SK-N-MC (cell line): ENCODE data around the gene BMP4.

Experiments used
- DNase-seq: peaks from one replicate; pipeline ENCODE4 v3.0.0-alpha.2; 2011; ENCODE audit warnings: low read depth, low spot score
- H3K27ac ChIP-seq: fragments of 200-600 bp; sonication (generic); 2 replicates; pipeline ENCODE4 v1.5.1; 2016; ENCODE audit warnings: mixed run types
- H3K36me3 ChIP-seq: fragments of 200-600 bp; sonication (generic); 2 replicates; pipeline ENCODE4 v1.6.1; 2017; ENCODE audit warnings: antibody characterized with exemption, low read length, mixed read lengths; ENCODE audit not compliant: insufficient read depth
- H3K4me3 ChIP-seq: fragments of 200-600 bp; sonication (generic); 2 replicates; pipeline ENCODE4 v1.5.1; 2016
- H3K9ac ChIP-seq: fragments of 200-600 bp; sonication (generic); 2 replicates; pipeline ENCODE4 v1.8.0; 2017; ENCODE audit warnings: mixed run types, mixed read lengths; ENCODE audit not compliant: insufficient read length
- H3K9me3 ChIP-seq: fragments of 200-600 bp; sonication (generic); 2 replicates; pipeline ENCODE4 v1.6.1; 2017; ENCODE audit warnings: low read depth, mild to moderate bottlenecking, antibody characterized with exemption, low read length, moderate library complexity, mixed read lengths
- EZH2 ChIP-seq: fragments of 200-600 bp; sonication (generic); IDR thresholded peaks from one replicate; pipeline ENCODE4 v1.6.1; 2017; ENCODE audit warnings: antibody characterized with exemption
- FOXP2 ChIP-seq: optimal IDR thresholded peaks from 2 replicates; pipeline ENCODE3; 2011; ENCODE audit warnings: mild to moderate bottlenecking, moderate library complexity; ENCODE audit not compliant: insufficient read depth; ENCODE audit errors: extremely low read length, control extremely low read depth
- POLR2AphosphoS5 ChIP-seq: IDR thresholded peaks from 2 replicates; pipeline ENCODE4 v1.6.1; 2012; ENCODE audit warnings: mild to moderate bottlenecking, low read depth, low read length, borderline replicate concordance

The BMP4 gene

DNA sequence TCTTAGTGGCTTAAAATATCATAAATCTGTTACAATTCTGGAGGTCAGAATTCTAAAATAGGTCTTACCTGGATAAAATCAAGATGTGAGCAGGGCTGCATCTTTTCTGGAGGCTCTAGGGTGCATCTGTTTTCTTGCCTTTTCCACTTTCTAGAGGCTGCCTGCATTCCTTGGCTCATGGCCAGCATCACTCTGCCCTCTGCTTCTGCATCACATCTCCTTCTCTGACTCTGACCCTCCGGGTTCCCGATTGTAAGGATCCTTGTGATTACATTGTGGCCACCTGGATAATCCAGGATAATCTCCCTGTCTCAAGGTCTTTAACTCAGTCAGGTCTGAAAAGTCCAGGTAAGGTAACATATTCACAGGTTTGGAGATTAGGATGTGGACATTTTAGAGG lies 11.0 kb upstream of the BMP4 start:
- Histone ChIP-seq H3K27ac (no peak overlapping the region), H3K4me3 (no peak overlapping the region), H3K36me3 (no peaks in the 10 kb centered on the region), H3K9me3 (no peaks in the 10 kb centered on the region), H3K9ac (no peak overlapping the region)
- TF ChIP-seq POLR2AphosphoS5 (no peak), EZH2 (no peak), FOXP2 (no peak)
- DNase-seq, result no peak

DNA sequence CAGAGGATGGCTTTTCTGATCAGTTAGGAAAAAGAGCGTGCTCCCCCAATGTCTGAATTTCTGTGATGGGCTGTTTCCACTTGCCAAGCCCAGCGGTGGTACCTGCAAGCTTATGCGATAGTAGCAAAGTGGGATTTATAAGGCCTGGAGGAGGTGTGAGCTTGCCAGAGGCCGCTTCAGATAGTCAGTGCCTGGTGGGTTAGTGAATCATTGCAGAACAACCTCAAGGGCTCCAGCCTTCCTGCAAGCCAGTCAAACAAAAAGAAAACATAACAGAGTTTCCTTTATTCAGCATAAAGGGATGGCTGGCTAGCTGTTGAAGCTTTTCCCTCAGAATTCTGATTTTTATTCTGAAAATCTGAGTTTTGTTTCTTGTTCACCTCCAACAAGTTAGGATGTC lies 7.6 kb upstream of the BMP4 start:
- no peaks in the 10 kb centered on the region for H3K9me3 ChIP-seq
- no peak overlapping the region for H3K4me3 ChIP-seq
- H3K9ac ChIP-seq, result no peak overlapping the region
- H3K27ac ChIP-seq, result no peak overlapping the region
- TF ChIP-seq POLR2AphosphoS5 (no peak), FOXP2 (no peak), EZH2 (no peak)
- no peaks in the 10 kb centered on the region for H3K36me3 ChIP-seq
- DNase-seq, result no peak

DNA sequence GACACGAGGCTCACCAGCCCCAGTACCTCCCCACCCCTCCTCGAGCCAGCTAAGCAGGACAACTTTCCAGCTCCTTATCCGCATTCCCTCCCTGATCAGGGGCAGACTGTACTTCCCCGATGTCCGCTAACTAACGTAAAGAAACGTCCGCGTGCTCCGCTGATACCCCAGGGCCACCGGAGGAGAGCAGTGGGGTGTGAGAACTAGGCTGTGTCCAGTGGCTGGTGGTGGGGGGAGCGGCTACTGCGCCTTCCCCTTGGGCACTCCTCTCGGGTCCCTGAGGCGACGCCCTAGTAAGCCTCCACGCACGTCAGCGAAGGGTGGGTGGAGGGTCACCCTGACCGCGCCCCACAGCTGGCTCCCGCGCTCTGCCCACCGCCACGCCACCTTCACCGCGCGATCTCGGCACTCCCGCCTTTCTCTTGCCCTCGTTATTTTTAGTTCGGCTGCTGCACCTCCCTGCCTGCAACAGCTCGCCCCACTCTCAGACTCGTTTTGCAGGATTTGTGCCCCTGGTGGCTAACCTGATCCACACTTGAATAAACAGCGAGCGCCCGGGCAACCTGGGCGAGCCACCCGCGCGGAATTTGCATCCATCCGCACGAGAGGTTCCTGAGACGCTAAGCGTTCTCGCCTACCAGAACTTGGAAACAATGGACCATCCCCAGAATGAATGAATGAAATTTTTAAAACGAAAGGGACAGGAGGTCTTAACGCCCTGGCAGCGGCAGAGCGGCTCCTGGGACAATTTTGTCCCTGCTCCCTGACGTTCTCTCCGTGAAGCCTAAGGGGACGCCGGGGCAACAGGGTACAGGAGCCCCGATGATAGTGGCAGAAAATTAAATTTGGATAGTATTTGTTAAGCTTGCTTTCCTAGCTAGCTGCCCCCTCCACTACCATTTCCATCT lies 6.9 kb upstream of the BMP4 start:
- no peaks in the 10 kb centered on the region for H3K36me3 ChIP-seq
- no peak for DNase-seq
- H3K27ac ChIP-seq, result no peak overlapping the region
- no peak for TF ChIP-seq POLR2AphosphoS5
- TF ChIP-seq EZH2, result peak; percentile 70
- no peaks in the 10 kb centered on the region for H3K9me3 ChIP-seq
- H3K4me3 ChIP-seq, result no peak overlapping the region
- no peak overlapping the region for H3K9ac ChIP-seq

DNA sequence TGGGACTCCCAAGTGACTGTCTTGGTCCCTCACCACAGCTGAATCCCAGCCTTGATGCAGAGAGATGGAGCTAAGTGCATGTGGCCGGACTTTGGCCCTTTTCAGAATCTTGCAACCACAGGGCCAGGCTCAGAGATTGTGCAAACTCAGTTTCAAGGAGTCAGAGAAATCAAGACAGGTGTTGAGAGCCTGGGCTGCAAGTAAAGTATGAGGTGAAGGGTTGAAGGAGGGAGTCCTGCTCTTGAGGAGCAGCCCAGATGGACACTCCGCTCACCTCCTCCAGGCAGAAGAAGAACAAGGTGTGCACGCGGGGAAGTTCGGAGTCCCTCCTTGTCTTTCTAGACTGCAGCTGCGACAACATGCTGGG lies 6.3 kb upstream of the BMP4 start:
- no peak for TF ChIP-seq EZH2
- TF ChIP-seq FOXP2, result no peak
- no peak for TF ChIP-seq POLR2AphosphoS5
- H3K27ac ChIP-seq, result no peak overlapping the region
- DNase-seq, result no peak
- H3K9ac ChIP-seq, result no peak overlapping the region
- H3K9me3 ChIP-seq, result no peaks in the 10 kb centered on the region
- no peak overlapping the region for H3K4me3 ChIP-seq
- H3K36me3 ChIP-seq, result no peaks in the 10 kb centered on the region

DNA sequence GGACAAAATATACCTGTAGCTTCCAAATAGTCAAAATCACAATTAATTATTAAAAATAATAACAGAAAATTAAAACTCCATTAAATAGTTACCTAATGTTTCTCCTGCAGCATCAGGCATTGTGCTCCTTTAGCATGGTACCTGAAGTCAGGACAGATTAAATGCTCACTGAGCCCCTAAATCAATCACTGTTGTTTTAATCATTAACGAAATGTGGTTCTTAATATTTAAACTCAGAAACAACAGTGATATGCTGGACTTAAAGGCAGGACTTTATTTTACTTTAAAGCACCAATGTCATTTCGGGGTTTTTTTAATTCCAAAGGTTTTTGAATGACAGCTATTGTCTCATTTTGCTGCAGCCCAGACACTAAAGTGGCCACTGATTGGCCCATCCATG lies 2.0 kb upstream of the BMP4 start:
- Histone ChIP-seq H3K9me3 (no peaks in the 10 kb centered on the region), H3K27ac (no peak overlapping the region), H3K36me3 (no peaks in the 10 kb centered on the region), H3K9ac (no peak overlapping the region), H3K4me3 (no peak overlapping the region)
- no peak for DNase-seq
- TF ChIP-seq FOXP2, result no peak
- TF ChIP-seq POLR2AphosphoS5, result no peak
- no peak for TF ChIP-seq EZH2

DNA sequence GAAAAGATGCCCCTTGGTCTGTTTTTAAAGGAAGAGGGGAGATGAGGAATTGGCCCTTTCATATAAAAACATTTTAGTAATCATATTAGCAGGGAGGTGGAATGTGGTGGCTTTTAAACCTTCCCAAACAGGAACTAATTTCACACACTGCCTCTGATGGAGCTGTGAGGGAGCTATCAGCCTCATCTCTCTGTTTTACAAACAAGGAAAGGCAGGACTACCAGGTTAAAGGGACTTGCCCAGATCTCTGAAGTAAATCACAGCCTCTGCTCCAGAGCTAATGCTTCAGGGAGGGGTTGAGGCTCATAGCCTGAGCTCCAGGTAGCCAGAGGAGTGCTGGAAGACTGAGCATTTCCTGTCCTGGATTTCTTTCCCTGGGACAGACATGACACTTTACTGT lies 1.1 kb upstream of the BMP4 start:
- no peaks in the 10 kb centered on the region for H3K36me3 ChIP-seq

DNA sequence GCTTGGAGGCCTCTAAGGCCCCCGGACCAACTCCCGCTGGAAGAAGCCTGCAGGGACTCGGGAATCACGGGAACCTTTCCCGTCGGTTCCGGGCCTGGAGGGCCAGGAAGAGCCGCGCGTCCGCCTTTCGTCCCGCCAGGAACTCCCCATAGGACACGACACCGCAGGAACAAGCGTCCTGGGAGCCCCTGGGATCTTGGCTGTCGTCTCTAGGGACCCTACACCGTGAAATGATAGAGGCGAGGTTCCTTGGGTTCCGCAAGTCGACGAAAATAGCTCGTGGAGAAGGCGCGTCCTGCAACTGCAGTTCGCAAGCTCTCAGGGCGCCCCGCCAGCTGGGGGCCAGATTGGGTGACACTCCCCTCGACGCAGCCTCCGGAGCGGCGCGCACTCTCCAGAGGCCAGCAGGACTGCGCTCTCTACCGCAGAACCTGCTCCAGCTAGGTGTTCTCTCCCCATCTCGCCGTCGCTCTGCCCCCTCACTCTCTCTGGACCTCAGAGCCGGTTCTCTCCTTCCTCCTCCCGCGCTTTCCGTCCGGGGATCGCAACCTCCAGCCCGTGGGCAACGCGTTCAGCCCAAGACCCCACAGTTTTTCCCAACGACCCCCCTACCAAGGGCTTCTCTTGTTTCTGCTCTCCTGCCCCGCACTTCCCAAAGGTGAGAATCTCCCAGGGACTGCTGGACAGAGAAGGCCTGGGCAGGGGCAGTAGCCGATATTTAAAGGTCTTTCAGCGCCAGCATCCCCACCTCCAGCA lies 776 bp downstream of the BMP4 start:
- Histone ChIP-seq H3K4me3 (no peak overlapping the region), H3K27ac (no peak overlapping the region), H3K9ac (no peak overlapping the region), H3K9me3 (no peaks in the 10 kb centered on the region), H3K36me3 (no peaks in the 10 kb centered on the region)
- no peak for DNase-seq
- no peak for TF ChIP-seq FOXP2
- TF ChIP-seq EZH2, result no peak
- TF ChIP-seq POLR2AphosphoS5, result no peak

More for the DNA sequence above, 1.1 kb upstream of the BMP4 start:
- H3K27ac ChIP-seq, result no peak overlapping the region
- H3K9ac ChIP-seq, result no peak overlapping the region
- H3K9me3 ChIP-seq, result no peaks in the 10 kb centered on the region
- no peak overlapping the region for H3K4me3 ChIP-seq
- TF ChIP-seq POLR2AphosphoS5 (no peak), EZH2 (no peak), FOXP2 (no peak)
- no peak for DNase-seq

DNA sequence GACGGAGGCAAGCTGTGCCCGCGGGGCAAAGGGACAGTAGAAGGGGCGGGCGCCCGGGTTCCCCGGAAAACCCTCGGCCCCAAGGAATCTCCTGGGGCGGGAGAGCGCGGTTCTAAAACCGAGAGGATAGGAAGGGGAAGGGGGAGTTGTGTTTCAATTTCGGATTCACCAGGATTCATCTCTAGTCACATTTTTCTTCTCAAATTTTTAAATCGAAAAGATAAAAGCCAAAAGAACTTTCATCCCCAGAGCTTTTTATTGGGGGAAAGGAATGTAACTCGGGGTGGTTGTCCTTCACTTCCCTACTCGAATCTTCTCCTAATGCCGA lies 1.4 kb downstream of the BMP4 start:
- no peak overlapping the region for H3K9ac ChIP-seq
- TF ChIP-seq EZH2 (no peak), FOXP2 (no peak), POLR2AphosphoS5 (no peak)
- peak overlapping the region; percentile 77 for H3K4me3 ChIP-seq
- DNase-seq, result no peak
- H3K27ac ChIP-seq, result no peak overlapping the region
- H3K9me3 ChIP-seq, result no peaks in the 10 kb centered on the region
- no peaks in the 10 kb centered on the region for H3K36me3 ChIP-seq
